Activated T-cell treated with anti-CD3 and anti-CD28 coated beads for 1 hour (primary cell): Measurements from ENCODE around the gene PGAM2.
"Not testable (repeated sequence)": the region's sequence is repeated elsewhere in the genome, so short reads cannot be mapped to it uniquely, and the experiment has no call there.

Experiments used
- DNase-seq: peaks from one replicate; pipeline ENCODE4 v3.0.0-alpha.2; 2020; ENCODE audit warnings: low read depth

Gene PGAM2

GRCh38 chr7:44022796-44023467, 42.4 kb downstream of the PGAM2 start:
- not testable (repeated sequence) for DNase-seq

GRCh38 chr7:44022069-44022468, 43.3 kb downstream of the PGAM2 start:
- DNase-seq, result not testable (repeated sequence)

- not testable (repeated sequence) for DNase-seq
Measured at GRCh38 chr7:44019825-44020224, 45.5 kb downstream of the PGAM2 start.

GRCh38 chr7:44018857-44019807, 46.2 kb downstream of the PGAM2 start:
- DNase-seq, result peak; percentile 99

GRCh38 chr7:44015090-44015489, 50.3 kb downstream of the PGAM2 start:
- DNase-seq, result not testable (repeated sequence)
